Kidney (tissue), 14 donors: Measurements from ENCODE around the gene STXBP1. TPM values are rescaled to one million over a fixed set of nuclear protein-coding genes. Genes with fewer than 3 reads are reported as not detected.

Experiments used
- DNase-seq, 5 donors: peaks; one replicate each; pipeline ENCODE4 v3.0.0-alpha.2; 2013 to 2020
- FAIRE-seq: peaks from 2 replicates; lab custom pipeline; 2012; peaks lifted over from hg19 to GRCh38; lab: Jason Lieb, UNC
- H3K27ac ChIP-seq, 2 donors: one replicate each; pipeline ENCODE4 v1.7.0; 2013; ENCODE audit warnings: low read depth in 2 of 2, low read length in 2 of 2, inconsistent platforms in 1 of 2
- H3K27me3 ChIP-seq: one replicate; pipeline ENCODE4 v1.7.1; 2013; ENCODE audit warnings: low read length, inconsistent platforms; ENCODE audit not compliant: control insufficient read depth, insufficient read depth
- H3K36me3 ChIP-seq, 3 donors: one replicate each; pipeline versions ENCODE4 v1.7.0 to v1.7.1; 2013; ENCODE audit warnings: low read length in 3 of 3, control low read depth in 1 of 3, inconsistent platforms in 1 of 3; ENCODE audit not compliant: insufficient read depth in 3 of 3, control insufficient read depth in 2 of 3
- H3K4me1 ChIP-seq, 3 donors: one replicate each; pipeline versions ENCODE4 v1.7.0 to v1.7.1; 2013; ENCODE audit warnings: low read length in 3 of 3, inconsistent platforms in 1 of 3, low read depth in 1 of 3; ENCODE audit not compliant: control insufficient read depth in 2 of 3, insufficient read depth in 2 of 3
- H3K4me3 ChIP-seq, 3 donors: one replicate each; pipeline versions ENCODE4 v1.7.0 to v1.8.1; 2013; ENCODE audit warnings: low read length in 3 of 3, control low read depth in 1 of 3, inconsistent platforms in 1 of 3
- H3K9ac ChIP-seq, 3 donors: one replicate each; pipeline versions ENCODE4 v1.7.0 to v1.7.1; 2013; ENCODE audit warnings: low read length in 3 of 3, control low read depth in 1 of 3, inconsistent platforms in 1 of 3
- H3K9me3 ChIP-seq, 3 donors: one replicate each; pipeline versions ENCODE4 v1.7.0 to v1.7.1; 2013; ENCODE audit warnings: low read length in 3 of 3, control low read depth in 1 of 3, inconsistent platforms in 1 of 3; ENCODE audit not compliant: control insufficient read depth in 2 of 3, insufficient read depth in 1 of 3
- CTCF ChIP-seq: IDR thresholded peaks from 3 replicates; pipeline ENCODE4 v1.5.1; 2012; ENCODE audit warnings: mild to moderate bottlenecking, moderate library complexity, borderline replicate concordance; ENCODE audit not compliant: insufficient read depth; ENCODE audit errors: extremely low read depth
- intact Hi-C: fragments of 100-400 bp; cut with DNase I; formaldehyde crosslinking; loops from one replicate; pipeline ENCODE4 v1.11.1; 2022
- polyA plus RNA-seq: library from polyadenylated mRNA; stranded (reverse); fragments of 350-450 nt; fragmentation: Illumina TruSeq; extraction: RNeasy Lipid Tissue Mini Kit (QIAGEN cat#74804); gene quantifications from one replicate; pipeline ENCODE4 v1.2.3, GENCODE V29; 2014; ENCODE audit warnings: low read depth, low replicate concordance; ENCODE audit not compliant: insufficient read depth
- total RNA-seq: library from RNA; stranded (reverse); fragmentation: NEBNext Ultra II Directional; extraction: Animal tissue kit (Norgen Biotek cat#: 25700); gene quantifications from one replicate; pipeline ENCODE4 v1.2.1, GENCODE V29; 2021
- donor health status: control.
- donor health status: control.
- donor health status: control.
- donor health status: control.
- donor health status: control.
- donor health status: DM: yes; HTN: yes; CAD: no.
- donor health status: Normal renal cell carcinoma (clear cell type).

The STXBP1 gene
- total and polyA plus RNA-seq, 2 donors from 2014 or later: 14.3 to 32.8 TPM

GRCh38 chr9:127635201-127635735, 23.2 kb downstream of the STXBP1 start:
- no peak overlapping the region for H3K9ac ChIP-seq
- FAIRE-seq (no peak), DNase-seq (no peak)
- TF ChIP-seq CTCF: no peak
- H3K27me3 ChIP-seq: no peaks in the 10 kb centered on the region
- no peaks in the 10 kb centered on the region for H3K9me3 ChIP-seq
- no peaks in the 10 kb centered on the region for H3K36me3 ChIP-seq
- intact Hi-C loops: no loop called here
- no peak overlapping the region for H3K27ac ChIP-seq
- no peaks in the 10 kb centered on the region for H3K4me1 ChIP-seq
- H3K4me3 ChIP-seq: no peak overlapping the region

- no peak for TF ChIP-seq CTCF
- DNase-seq: peak in 1 of 5 donors; percentile 49
- FAIRE-seq: no peak
These were observed 25.3 kb downstream of the STXBP1 start for GRCh38 chr9:127637322-127637847.

GRCh38 chr9:127640908-127641545, 28.9 kb downstream of the STXBP1 start:
- no peak for TF ChIP-seq CTCF
- Histone ChIP-seq H3K36me3 (no peaks in the 10 kb centered on the region), H3K27ac (no peak overlapping the region), H3K9me3 (no peaks in the 10 kb centered on the region), H3K4me1 (peaks cover 0 to 6% (median 2%) of the 10 kb centered on the region in 3 donors), H3K9ac (no peak overlapping the region), H3K4me3 (no peak overlapping the region), H3K27me3 (no peaks in the 10 kb centered on the region)
- no peak for DNase-seq
- intact Hi-C loops: no loop called here
- no peak for FAIRE-seq

More at GRCh38 chr9:127637322-127637847, 25.3 kb downstream of the STXBP1 start:
- Histone ChIP-seq H3K4me1 (peaks cover 0 to 6% (median 0%) of the 10 kb centered on the region in 3 donors), H3K36me3 (no peaks in the 10 kb centered on the region), H3K9me3 (no peaks in the 10 kb centered on the region), H3K9ac (no peak overlapping the region), H3K27ac (no peak overlapping the region), H3K27me3 (no peaks in the 10 kb centered on the region), H3K4me3 (no peak overlapping the region)
- intact Hi-C loops: no loop called here
